Neural cell (in vitro differentiated cells): Measurements from ENCODE around the gene ORC2.

Experiments used
- CTCF ChIP-seq: fragments of 450-650 bp; IDR thresholded peaks from 2 replicates; pipeline ENCODE4 v1.5.1; 2014; ENCODE audit warnings: antibody characterized with exemption, mild to moderate bottlenecking, moderate library complexity; ENCODE audit not compliant: poor library complexity, severe bottlenecking
- EZH2 ChIP-seq: fragments of 200-600, 300-800 bp; shearing (Covaris generic), sonication (generic); IDR thresholded peaks from 2 replicates; pipeline ENCODE4 v1.6.1; 2014; ENCODE audit warnings: antibody characterized with exemption, low read length, borderline replicate concordance, mild to moderate bottlenecking; ENCODE audit not compliant: insufficient read depth, poor library complexity, severe bottlenecking
- POLR2AphosphoS5 ChIP-seq: IDR thresholded peaks from 2 replicates; pipeline ENCODE4 v1.6.1; 2012
- TAF1 ChIP-seq: IDR thresholded peaks from 2 replicates; pipeline ENCODE4 v1.6.1; 2012; ENCODE audit warnings: low read depth

- TF ChIP-seq TAF1: no peak
- no peak for TF ChIP-seq CTCF
- TF ChIP-seq EZH2: no peak
- no peak for TF ChIP-seq POLR2AphosphoS5
Observed at GRCh38 chr2:201004370-201004769, 40.9 kb upstream of the ORC2 start.
